Transverse colon (tissue), 4 donors: ENCODE results near the gene LGALS7. TPM values are rescaled to one million over a fixed set of nuclear protein-coding genes. Genes with fewer than 3 reads are reported as not detected.
"Not testable (repeated sequence)": the region's sequence is repeated elsewhere in the genome, so short reads cannot be mapped to it uniquely, and the experiment has no call there.

Experiments used
- DNase-seq: peaks from one replicate; pipeline ENCODE4 v3.0.0-alpha.2; 2019
- H3K27ac ChIP-seq, 4 donors: fragments of 200-600 bp; sonication (generic); 2 replicates each; pipeline ENCODE4 v1.5.1; 2016 to 2018; ENCODE audit warnings: inconsistent platforms in 4 of 4
- H3K27me3 ChIP-seq: fragments of 200-600 bp; sonication (generic); 2 replicates; pipeline ENCODE4 v1.5.1; 2017; ENCODE audit warnings: inconsistent platforms
- H3K36me3 ChIP-seq, 4 donors: fragments of 200-600 bp; sonication (generic); 2 replicates each; pipeline ENCODE4 v1.5.1; 2017 to 2019; ENCODE audit warnings: inconsistent platforms in 4 of 4
- H3K4me1 ChIP-seq, 4 donors: fragments of 200-600 bp; sonication (generic); 2 replicates each; pipeline ENCODE4 v1.5.1; 2017 to 2020; ENCODE audit warnings: inconsistent platforms in 4 of 4
- H3K4me3 ChIP-seq, 4 donors: fragments of 200-600 bp; sonication (generic); 1 replicate in 1 of 4; 2 replicates in 3 of 4; pipeline versions ENCODE4 v1.5.1 to v1.6.1; 2017 to 2019; ENCODE audit warnings: inconsistent platforms in 4 of 4
- H3K9me3 ChIP-seq, 2 donors: fragments of 200-600 bp; sonication (generic); 2 replicates each; pipeline ENCODE4 v1.5.1; 2017 to 2019; ENCODE audit warnings: inconsistent platforms in 2 of 2
- EP300 ChIP-seq: sonication (generic); formaldehyde crosslinking; IDR thresholded peaks from one replicate; pipeline ENCODE4 v1.6.1; 2017; ENCODE audit warnings: antibody characterized with exemption, low read depth
- POLR2A ChIP-seq: fragments of 450-650 bp; IDR thresholded peaks from one replicate; pipeline ENCODE4 v1.6.1; 2016; ENCODE audit warnings: antibody characterized with exemption, mild to moderate bottlenecking, moderate library complexity
- POLR2AphosphoS5 ChIP-seq, 3 donors: sonication (generic); formaldehyde crosslinking; IDR thresholded peaks; one replicate each; pipeline ENCODE4 v1.6.1; 2016; ENCODE audit warnings: antibody characterized with exemption in 3 of 3
- WGBS, 2 donors: methylation state at CpG; one replicate each; pipeline ENCODE4 v1.1.5; 2018; ENCODE audit warnings: low coverage in 1 of 2; 5-methylcytosine and 5-hydroxymethylcytosine counted together
- in situ Hi-C, 4 donors: fragments of 200-750 bp; cut with MboI; loops; one replicate each; pipeline versions ENCODE4 v1.15.0 to v1.15.1; 2017; ENCODE audit warnings: low sequenced_read_pairs in 3 of 4, low pct_ligation_motif_present in 1 of 4, low pct_unique_long_range_greater_than_20kb in 1 of 4
- intact Hi-C: fragments of 100-400 bp; cut with DNase I; formaldehyde crosslinking; loops from one replicate; pipeline ENCODE4 v1.15.1; 2023; ENCODE audit warnings: low total_unique reads
- total RNA-seq, 4 donors: library from RNA; depleted of rRNA; stranded (reverse); fragments of >200 nt; gene quantifications; one replicate each; pipeline ENCODE4 v1.1.0, GENCODE V29; 2016
- TF ChIP-seq, protein P1 (sequence below), 5 experiments: fragments of 200-600 bp in 3 of 5; fragments of 450-650 bp in 2 of 5; sonication (generic) in 3 of 5; IDR thresholded peaks; 1 replicate in 2 of 5; 2 replicates in 3 of 5; pipeline ENCODE4 v1.5.1; 2016 to 2017; ENCODE audit warnings: antibody characterized with exemption in 5 of 5, inconsistent platforms in 3 of 5, mild to moderate bottlenecking in 2 of 5, moderate library complexity in 1 of 5

The LGALS7 gene
- total RNA-seq, 4 donors from 2014 or later: not detected

- peaks cover 0 to 6% (median under 1%) of the 10 kb centered on the region in 4 donors for H3K4me1 ChIP-seq
- H3K27me3 ChIP-seq: no peaks in the 10 kb centered on the region
- H3K36me3 ChIP-seq: peaks cover 0 to 53% (median 11%) of the 10 kb centered on the region in 4 donors
- TF ChIP-seq EP300: no peak
- TF ChIP-seq, protein P1, sequence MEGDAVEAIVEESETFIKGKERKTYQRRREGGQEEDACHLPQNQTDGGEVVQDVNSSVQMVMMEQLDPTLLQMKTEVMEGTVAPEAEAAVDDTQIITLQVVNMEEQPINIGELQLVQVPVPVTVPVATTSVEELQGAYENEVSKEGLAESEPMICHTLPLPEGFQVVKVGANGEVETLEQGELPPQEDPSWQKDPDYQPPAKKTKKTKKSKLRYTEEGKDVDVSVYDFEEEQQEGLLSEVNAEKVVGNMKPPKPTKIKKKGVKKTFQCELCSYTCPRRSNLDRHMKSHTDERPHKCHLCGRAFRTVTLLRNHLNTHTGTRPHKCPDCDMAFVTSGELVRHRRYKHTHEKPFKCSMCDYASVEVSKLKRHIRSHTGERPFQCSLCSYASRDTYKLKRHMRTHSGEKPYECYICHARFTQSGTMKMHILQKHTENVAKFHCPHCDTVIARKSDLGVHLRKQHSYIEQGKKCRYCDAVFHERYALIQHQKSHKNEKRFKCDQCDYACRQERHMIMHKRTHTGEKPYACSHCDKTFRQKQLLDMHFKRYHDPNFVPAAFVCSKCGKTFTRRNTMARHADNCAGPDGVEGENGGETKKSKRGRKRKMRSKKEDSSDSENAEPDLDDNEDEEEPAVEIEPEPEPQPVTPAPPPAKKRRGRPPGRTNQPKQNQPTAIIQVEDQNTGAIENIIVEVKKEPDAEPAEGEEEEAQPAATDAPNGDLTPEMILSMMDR (IDR thresholded peaks at IDR 0.05): no peak
- TF ChIP-seq POLR2A: no peak
- no peak for TF ChIP-seq POLR2AphosphoS5 (IDR thresholded peaks at IDR 0.05)
- no peak overlapping the region for H3K4me3 ChIP-seq
- no peak overlapping the region for H3K27ac ChIP-seq
- H3K9me3 ChIP-seq: no peaks in the 10 kb centered on the region
- DNase-seq: no peak
- intact Hi-C loops (no loop called here), in situ Hi-C loops (no loop called here)
- WGBS, 2 donors: 80 to 95% methylated on average over 1 to 10 of the region's 10 CpGs
Measured at GRCh38 chr19:38803543-38803942, 30.2 kb upstream of the LGALS7 start.

DNA sequence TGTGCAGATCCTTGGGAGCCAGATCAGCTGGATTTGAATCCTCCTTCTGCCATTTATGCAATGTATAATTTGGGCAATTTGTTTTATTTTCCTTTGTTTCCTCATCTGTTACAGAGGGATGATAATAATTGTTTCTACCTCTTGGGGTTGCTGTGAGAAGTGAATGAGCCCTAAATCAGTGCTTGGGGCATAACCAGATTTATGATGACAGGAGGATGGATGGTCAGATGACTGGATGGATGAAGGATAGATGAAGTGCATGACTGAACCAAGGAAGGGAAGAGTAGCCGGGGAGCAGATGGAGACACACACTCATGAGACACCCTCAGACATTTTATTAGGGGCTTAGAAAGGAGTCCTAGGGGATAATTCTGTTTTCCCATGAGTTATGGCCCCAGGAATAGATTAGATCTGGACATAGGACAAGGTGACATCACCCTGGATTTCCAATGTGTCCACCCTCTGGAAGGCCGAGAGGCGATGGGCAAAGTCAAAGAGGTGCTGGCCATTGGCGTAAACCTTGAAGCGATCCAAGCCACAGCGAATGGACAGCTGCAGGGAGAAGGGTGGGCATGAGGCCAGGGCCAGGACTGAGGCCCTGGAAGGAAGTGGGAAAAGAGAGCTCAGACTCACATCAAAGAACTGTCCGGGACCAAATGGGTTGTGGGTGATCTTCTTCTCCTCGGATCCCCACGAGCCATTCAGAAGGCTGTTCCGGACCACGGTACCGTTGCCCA is 28.2 kb upstream of the LGALS7 start:
- Histone ChIP-seq H3K27me3 (no peaks in the 10 kb centered on the region), H3K4me3 (no peak overlapping the region), H3K27ac (no peak overlapping the region), H3K4me1 (peaks cover 0 to 2% (median 0%) of the 10 kb centered on the region in 4 donors), H3K36me3 (peaks cover 0 to 47% (median 11%) of the 10 kb centered on the region in 4 donors), H3K9me3 (no peaks in the 10 kb centered on the region)
- intact Hi-C loops: no loop called here
- in situ Hi-C loops: no loop called here
- WGBS, 2 donors: 83 to 91% methylated on average over 1 to 12 of the region's 12 CpGs
- no peak for DNase-seq
- TF ChIP-seq EP300: no peak
- TF ChIP-seq, protein P1 (IDR thresholded peaks at IDR 0.05): no peak
- no peak for TF ChIP-seq POLR2AphosphoS5 (IDR thresholded peaks at IDR 0.05)
- TF ChIP-seq POLR2A: no peak

GRCh38 chr19:38800577-38801347 is 27.4 kb upstream of the LGALS7 start:
- WGBS, 2 donors: 82 to 90% methylated on average over 5 of the region's 5 CpGs
- no peaks in the 10 kb centered on the region for H3K9me3 ChIP-seq
- in situ Hi-C loops: no loop called here
- TF ChIP-seq, protein P1 (IDR thresholded peaks at IDR 0.05): no peak
- no peak for TF ChIP-seq POLR2AphosphoS5 (IDR thresholded peaks at IDR 0.05)
- TF ChIP-seq EP300: no peak
- TF ChIP-seq POLR2A: peak; percentile 52
- H3K27me3 ChIP-seq: no peaks in the 10 kb centered on the region
- no peak for DNase-seq
- H3K36me3 ChIP-seq: peaks cover 0 to 39% (median 8%) of the 10 kb centered on the region in 4 donors
- no peak overlapping the region for H3K27ac ChIP-seq
- H3K4me3 ChIP-seq: no peak overlapping the region
- intact Hi-C loops: no loop called here
- H3K4me1 ChIP-seq: no peaks in the 10 kb centered on the region

- Histone ChIP-seq H3K36me3 (peaks cover 0 to 29% (median 5%) of the 10 kb centered on the region in 4 donors), H3K9me3 (no peaks in the 10 kb centered on the region), H3K27ac (no peak overlapping the region), H3K27me3 (no peaks in the 10 kb centered on the region), H3K4me1 (no peaks in the 10 kb centered on the region), H3K4me3 (no peak overlapping the region)
- 85 to 92% methylated on average over 7 to 10 of the region's 10 CpGs for WGBS, 2 donors
- in situ Hi-C loops: no loop called here
- no peak for TF ChIP-seq POLR2A
- no peak for TF ChIP-seq EP300
- TF ChIP-seq POLR2AphosphoS5 (IDR thresholded peaks at IDR 0.05): no peak
- TF ChIP-seq, protein P1 (IDR thresholded peaks at IDR 0.05): no peak
- intact Hi-C loops: no loop called here
- DNase-seq: no peak
Measured at GRCh38 chr19:38799104-38799503, 25.8 kb upstream of the LGALS7 start.

- H3K27ac ChIP-seq, in situ Hi-C loops, intact Hi-C loops, H3K9me3 ChIP-seq, H3K4me3 ChIP-seq, H3K4me1 ChIP-seq, DNase-seq, H3K27me3 ChIP-seq: not testable (repeated sequence)
- 90% methylated on average over 2 of the region's 33 CpGs; no CpG with 5 or more reads in 1 of the 2 donors for WGBS, 2 donors
- H3K36me3 ChIP-seq: peaks cover 0 to 19% (median 3%) of the 10 kb centered on the region in 4 donors
Measured at GRCh38 chr19:38797781-38798180, 24.5 kb upstream of the LGALS7 start.
